Measurements from ENCODE around the gene NAA20. TPM values are rescaled to one million over a fixed set of nuclear protein-coding genes. Genes with fewer than 3 reads are reported as not detected.
A peak's percentile ranks its signal among the peaks of the same experiment; 100 is the strongest.

Gene NAA20
- total and polyA plus RNA-seq, 2 donors, result 35.8 to 105 TPM

DNA sequence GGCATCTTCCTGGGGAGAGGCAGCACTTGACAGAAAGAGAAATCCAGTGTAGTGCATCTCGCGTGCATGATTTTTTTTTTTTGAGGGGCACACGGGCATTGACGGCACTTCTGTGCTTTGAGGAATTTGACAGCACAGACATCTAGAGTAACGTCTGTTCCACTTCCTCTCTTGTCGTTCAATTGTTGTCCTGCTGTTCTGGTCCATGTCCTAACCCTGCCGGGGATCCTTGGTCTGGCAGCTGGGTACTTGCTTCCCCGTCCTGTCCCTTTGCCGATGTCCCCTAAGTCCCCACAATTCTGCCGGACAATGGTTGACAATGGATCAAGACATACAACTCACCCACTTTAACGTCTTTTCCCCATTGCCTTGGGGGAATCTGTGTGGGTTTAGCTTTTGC lies 46.0 kb upstream of the NAA20 start:
- Histone ChIP-seq H3K4me3 (ENCODE audit: low read length in 2 of 2) (no peak overlapping the region), H3K27me3 (ENCODE audit: control insufficient read depth in 2 of 2, insufficient read depth in 1 of 2, low read length in 1 of 2) (no peaks in the 10 kb centered on the region), H3K27ac (ENCODE audit: low read depth in 1 of 2, low read length in 1 of 2) (no peak overlapping the region), H3K36me3 (ENCODE audit: control insufficient read depth in 2 of 2, insufficient read depth in 2 of 2, low read length in 1 of 2) (no peaks in the 10 kb centered on the region), H3K9me3 (ENCODE audit: control insufficient read depth in 2 of 2, insufficient read depth in 1 of 2, low read length in 1 of 2) (no peaks in the 10 kb centered on the region), H3K4me1 (ENCODE audit: control insufficient read depth in 2 of 2, insufficient read depth in 2 of 2, low read length in 2 of 2) (peaks cover 0 to 9% of the 10 kb centered on the region in 2 donors)
- WGBS, result 87% methylated on average over 11 of the region's 11 CpGs
- no peak for DNase-seq (ENCODE audit: low read depth in 6 of 9, low spot score in 9 of 9)

DNA sequence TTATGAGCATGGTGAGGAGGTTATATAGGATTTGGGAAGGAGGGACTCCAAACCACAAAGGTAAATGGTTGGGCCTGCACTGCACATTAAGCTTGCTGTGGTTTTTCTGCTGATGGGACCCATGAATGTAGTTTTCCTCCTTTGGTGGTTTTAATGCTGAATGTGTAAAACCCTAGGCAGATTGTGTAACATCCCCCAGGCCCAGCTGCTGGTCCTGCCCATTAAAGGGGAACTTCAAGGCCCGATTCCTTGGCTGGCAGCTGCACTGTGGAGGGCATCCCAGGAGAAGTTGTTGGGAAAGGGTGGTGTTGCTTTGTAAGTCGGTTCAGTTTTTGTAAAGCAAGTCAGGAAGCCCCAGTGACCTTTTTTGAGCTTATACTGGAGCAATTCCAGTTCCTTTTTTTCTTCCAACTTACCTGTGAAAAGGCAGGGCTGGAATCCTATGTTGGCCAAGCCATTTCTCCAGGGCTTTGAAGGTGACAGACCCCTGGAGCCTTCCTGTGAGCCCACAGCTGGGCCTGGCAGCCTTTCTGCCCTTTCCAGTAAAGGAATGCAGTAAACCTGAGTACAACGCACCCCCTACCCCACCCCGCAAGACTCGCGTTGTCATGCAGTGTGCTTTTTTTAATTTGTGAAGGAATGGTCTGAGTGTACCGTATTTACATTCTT lies 43.1 kb upstream of the NAA20 start:
- DNase-seq (ENCODE audit: low read depth in 6 of 9, low spot score in 9 of 9), result no peak
- no peak overlapping the region for H3K4me3 ChIP-seq (ENCODE audit: low read length in 2 of 2)
- H3K36me3 ChIP-seq (ENCODE audit: control insufficient read depth in 2 of 2, insufficient read depth in 2 of 2, low read length in 1 of 2), result no peaks in the 10 kb centered on the region
- no peaks in the 10 kb centered on the region for H3K27me3 ChIP-seq (ENCODE audit: control insufficient read depth in 2 of 2, insufficient read depth in 1 of 2, low read length in 1 of 2)
- peak overlapping the region; percentile 61 to 66 for H3K27ac ChIP-seq (ENCODE audit: low read depth in 1 of 2, low read length in 1 of 2)
- WGBS, result 71% methylated on average over 7 of the region's 7 CpGs
- peaks cover 0 to 13% of the 10 kb centered on the region in 2 donors for H3K4me1 ChIP-seq (ENCODE audit: control insufficient read depth in 2 of 2, insufficient read depth in 2 of 2, low read length in 2 of 2)
- H3K9me3 ChIP-seq (ENCODE audit: control insufficient read depth in 2 of 2, insufficient read depth in 1 of 2, low read length in 1 of 2), result no peaks in the 10 kb centered on the region

DNA sequence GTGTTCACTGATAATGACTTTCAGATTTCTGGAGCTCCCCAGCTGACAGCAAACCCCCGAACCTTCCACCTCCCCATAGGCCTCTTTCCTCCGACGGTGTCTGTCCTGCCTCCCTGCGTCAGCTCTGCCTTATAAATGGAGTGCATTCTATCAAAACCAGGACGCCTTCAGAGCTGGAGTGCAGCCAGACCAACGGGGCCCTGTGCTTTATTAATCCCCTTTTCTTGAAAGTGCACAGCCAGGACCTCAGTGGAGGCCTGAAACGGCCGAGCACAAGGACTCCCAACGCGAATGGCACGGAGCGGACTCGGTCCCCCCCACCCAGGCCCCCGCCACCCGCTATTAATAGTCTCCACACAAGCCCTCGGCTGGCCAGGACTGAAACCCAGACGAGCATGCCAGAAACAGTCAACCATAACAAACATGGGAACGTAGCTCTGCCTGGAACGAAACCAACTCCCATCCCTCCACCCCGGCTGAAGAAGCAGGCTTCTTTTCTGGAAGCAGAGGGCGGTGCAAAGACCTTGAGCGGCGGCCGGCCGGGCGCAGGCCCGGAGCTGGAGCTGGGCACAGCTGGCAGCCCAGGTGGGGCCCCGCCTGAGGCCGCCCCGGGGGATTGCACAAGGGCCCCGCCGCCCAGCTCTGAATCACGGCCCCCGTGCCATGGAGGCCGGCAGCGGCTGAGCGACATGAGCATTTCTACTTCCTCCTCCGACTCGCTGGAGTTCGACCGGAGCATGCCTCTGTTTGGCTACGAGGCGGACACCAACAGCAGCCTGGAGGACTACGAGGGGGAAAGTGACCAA lies 42.3 kb upstream of the NAA20 start:
- no peaks in the 10 kb centered on the region for H3K9me3 ChIP-seq (ENCODE audit: control insufficient read depth in 2 of 2, insufficient read depth in 1 of 2, low read length in 1 of 2)
- H3K36me3 ChIP-seq (ENCODE audit: control insufficient read depth in 2 of 2, insufficient read depth in 2 of 2, low read length in 1 of 2), result no peaks in the 10 kb centered on the region
- peak overlapping the region; percentile 61 to 66 for H3K27ac ChIP-seq (ENCODE audit: low read depth in 1 of 2, low read length in 1 of 2)
- DNase-seq (ENCODE audit: low read depth in 6 of 9, low spot score in 9 of 9), result no peak
- 89% methylated on average over 44 of the region's 44 CpGs for WGBS
- peak overlapping the region in 1 of 2 donors; percentile 3 for H3K4me3 ChIP-seq (ENCODE audit: low read length in 2 of 2)
- peaks cover 0 to 13% of the 10 kb centered on the region in 2 donors for H3K4me1 ChIP-seq (ENCODE audit: control insufficient read depth in 2 of 2, insufficient read depth in 2 of 2, low read length in 2 of 2)
- no peaks in the 10 kb centered on the region for H3K27me3 ChIP-seq (ENCODE audit: control insufficient read depth in 2 of 2, insufficient read depth in 1 of 2, low read length in 1 of 2)

DNA sequence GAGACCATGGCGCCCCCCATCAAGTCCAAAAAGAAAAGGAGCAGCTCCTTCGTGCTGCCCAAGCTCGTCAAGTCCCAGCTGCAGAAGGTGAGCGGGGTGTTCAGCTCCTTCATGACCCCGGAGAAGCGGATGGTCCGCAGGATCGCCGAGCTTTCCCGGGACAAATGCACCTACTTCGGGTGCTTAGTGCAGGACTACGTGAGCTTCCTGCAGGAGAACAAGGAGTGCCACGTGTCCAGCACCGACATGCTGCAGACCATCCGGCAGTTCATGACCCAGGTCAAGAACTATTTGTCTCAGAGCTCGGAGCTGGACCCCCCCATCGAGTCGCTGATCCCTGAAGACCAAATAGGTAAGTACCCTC lies 41.7 kb upstream of the NAA20 start:
- 92% methylated on average over 18 of the region's 18 CpGs for WGBS
- no peak for DNase-seq (ENCODE audit: low read depth in 6 of 9, low spot score in 9 of 9)
- Histone ChIP-seq H3K27me3 (ENCODE audit: control insufficient read depth in 2 of 2, insufficient read depth in 1 of 2, low read length in 1 of 2) (no peaks in the 10 kb centered on the region), H3K27ac (ENCODE audit: low read depth in 1 of 2, low read length in 1 of 2) (peak overlapping the region in 1 of 2 donors; percentile 3), H3K9me3 (ENCODE audit: control insufficient read depth in 2 of 2, insufficient read depth in 1 of 2, low read length in 1 of 2) (no peaks in the 10 kb centered on the region), H3K4me1 (ENCODE audit: control insufficient read depth in 2 of 2, insufficient read depth in 2 of 2, low read length in 2 of 2) (peaks cover 0 to 13% of the 10 kb centered on the region in 2 donors), H3K4me3 (ENCODE audit: low read length in 2 of 2) (peak overlapping the region; percentile 3 to 13), H3K36me3 (ENCODE audit: control insufficient read depth in 2 of 2, insufficient read depth in 2 of 2, low read length in 1 of 2) (no peaks in the 10 kb centered on the region)

DNA sequence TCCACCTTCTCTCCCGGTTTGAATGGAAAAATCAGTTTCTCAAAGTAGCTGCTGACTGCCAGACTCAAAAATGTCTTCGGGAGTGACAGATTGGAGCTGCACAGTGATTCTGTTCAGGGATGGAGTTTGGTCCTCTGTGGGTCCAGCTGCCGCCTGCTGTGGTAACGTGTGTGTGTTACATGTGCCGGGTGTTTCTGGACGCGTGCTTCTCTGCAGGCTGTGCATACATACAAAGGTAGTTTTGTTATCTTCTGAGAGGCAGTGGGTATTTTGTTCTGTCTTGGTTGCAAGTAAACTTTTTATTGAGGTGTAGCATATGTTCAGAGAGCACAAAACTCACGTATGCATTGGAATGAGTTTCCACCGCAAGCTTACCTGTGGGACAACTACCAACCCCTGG lies 41.3 kb upstream of the NAA20 start:
- Histone ChIP-seq H3K4me3 (ENCODE audit: low read length in 2 of 2) (peak overlapping the region; percentile 3 to 13), H3K36me3 (ENCODE audit: control insufficient read depth in 2 of 2, insufficient read depth in 2 of 2, low read length in 1 of 2) (no peaks in the 10 kb centered on the region), H3K27me3 (ENCODE audit: control insufficient read depth in 2 of 2, insufficient read depth in 1 of 2, low read length in 1 of 2) (no peaks in the 10 kb centered on the region), H3K9me3 (ENCODE audit: control insufficient read depth in 2 of 2, insufficient read depth in 1 of 2, low read length in 1 of 2) (no peaks in the 10 kb centered on the region), H3K27ac (ENCODE audit: low read depth in 1 of 2, low read length in 1 of 2) (no peak overlapping the region), H3K4me1 (ENCODE audit: control insufficient read depth in 2 of 2, insufficient read depth in 2 of 2, low read length in 2 of 2) (peaks cover 0 to 13% of the 10 kb centered on the region in 2 donors)
- WGBS, result 94% methylated on average over 9 of the region's 9 CpGs
- no peak for DNase-seq (ENCODE audit: low read depth in 6 of 9, low spot score in 9 of 9)

DNA sequence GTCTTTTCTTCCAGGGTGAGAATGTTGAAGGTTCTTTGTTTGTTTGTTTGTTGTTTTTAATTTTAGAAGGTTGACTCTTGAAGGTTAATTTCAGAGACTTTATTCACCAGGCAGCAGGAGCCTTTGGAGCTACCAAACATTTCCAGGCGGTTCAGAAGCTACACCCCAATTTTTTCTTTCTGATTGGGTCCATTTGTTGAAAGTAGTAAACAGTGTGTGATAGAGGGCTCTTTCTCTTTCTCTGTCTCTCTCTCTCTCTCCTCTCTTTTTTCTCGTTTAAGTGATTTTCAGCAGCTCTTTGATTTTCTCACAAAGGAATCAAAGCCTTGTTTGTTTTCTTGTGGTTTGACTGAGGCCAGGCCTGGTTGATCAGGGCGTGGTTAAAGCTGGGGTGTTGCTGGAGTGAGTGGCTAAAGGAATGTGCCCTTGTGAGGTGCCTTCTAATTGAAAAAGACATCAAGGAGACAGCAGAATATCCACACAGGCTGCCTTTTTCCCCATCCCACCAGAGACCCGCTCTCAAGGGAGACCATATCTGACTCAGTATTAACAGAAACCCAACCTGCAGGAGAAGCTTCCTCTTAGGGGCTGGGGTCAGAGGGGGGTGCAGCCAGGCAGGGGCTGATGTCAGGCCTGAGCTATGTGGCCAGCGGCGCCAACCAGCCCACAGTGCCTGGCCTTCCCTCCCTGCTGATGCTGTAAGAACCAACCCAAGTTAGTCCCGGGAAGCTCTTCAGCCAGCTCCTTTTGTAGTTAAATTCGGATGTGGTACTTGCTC lies 40.4 kb upstream of the NAA20 start:
- WGBS, result 71% methylated on average over 8 of the region's 8 CpGs
- Histone ChIP-seq H3K4me3 (ENCODE audit: low read length in 2 of 2) (no peak overlapping the region), H3K27ac (ENCODE audit: low read depth in 1 of 2, low read length in 1 of 2) (no peak overlapping the region), H3K9me3 (ENCODE audit: control insufficient read depth in 2 of 2, insufficient read depth in 1 of 2, low read length in 1 of 2) (no peaks in the 10 kb centered on the region), H3K27me3 (ENCODE audit: control insufficient read depth in 2 of 2, insufficient read depth in 1 of 2, low read length in 1 of 2) (no peaks in the 10 kb centered on the region), H3K4me1 (ENCODE audit: control insufficient read depth in 2 of 2, insufficient read depth in 2 of 2, low read length in 2 of 2) (peaks cover 0 to 13% of the 10 kb centered on the region in 2 donors), H3K36me3 (ENCODE audit: control insufficient read depth in 2 of 2, insufficient read depth in 2 of 2, low read length in 1 of 2) (no peaks in the 10 kb centered on the region)
- DNase-seq (ENCODE audit: low read depth in 6 of 9, low spot score in 9 of 9), result peak in 1 of 9 donors; percentile 23

DNA sequence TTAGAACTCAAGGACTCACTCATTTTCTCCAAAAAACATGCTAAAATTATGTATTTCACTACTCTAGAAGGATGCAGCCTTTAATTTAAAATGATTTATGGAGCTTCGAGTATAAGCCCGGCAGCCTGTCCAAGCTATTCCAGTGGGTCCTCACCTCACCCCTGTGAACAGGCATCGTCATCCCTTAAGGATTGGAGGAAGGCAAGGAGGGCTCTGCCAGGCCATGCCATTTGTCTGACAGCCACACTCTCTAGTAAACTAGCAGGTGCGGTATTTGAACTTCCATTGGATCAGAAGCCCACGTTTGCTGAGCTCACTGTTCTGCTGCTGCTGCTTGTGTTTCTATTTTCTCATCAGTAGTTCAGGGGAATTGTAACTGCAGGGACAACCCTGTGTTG lies 39.8 kb upstream of the NAA20 start:
- Histone ChIP-seq H3K36me3 (ENCODE audit: control insufficient read depth in 2 of 2, insufficient read depth in 2 of 2, low read length in 1 of 2) (no peaks in the 10 kb centered on the region), H3K27ac (ENCODE audit: low read depth in 1 of 2, low read length in 1 of 2) (no peak overlapping the region), H3K27me3 (ENCODE audit: control insufficient read depth in 2 of 2, insufficient read depth in 1 of 2, low read length in 1 of 2) (no peaks in the 10 kb centered on the region), H3K4me1 (ENCODE audit: control insufficient read depth in 2 of 2, insufficient read depth in 2 of 2, low read length in 2 of 2) (peaks cover 0 to 13% of the 10 kb centered on the region in 2 donors), H3K4me3 (ENCODE audit: low read length in 2 of 2) (no peak overlapping the region), H3K9me3 (ENCODE audit: control insufficient read depth in 2 of 2, insufficient read depth in 1 of 2, low read length in 1 of 2) (no peaks in the 10 kb centered on the region)
- 92% methylated on average over 5 of the region's 5 CpGs for WGBS
- DNase-seq (ENCODE audit: low read depth in 6 of 9, low spot score in 9 of 9), result no peak

DNA sequence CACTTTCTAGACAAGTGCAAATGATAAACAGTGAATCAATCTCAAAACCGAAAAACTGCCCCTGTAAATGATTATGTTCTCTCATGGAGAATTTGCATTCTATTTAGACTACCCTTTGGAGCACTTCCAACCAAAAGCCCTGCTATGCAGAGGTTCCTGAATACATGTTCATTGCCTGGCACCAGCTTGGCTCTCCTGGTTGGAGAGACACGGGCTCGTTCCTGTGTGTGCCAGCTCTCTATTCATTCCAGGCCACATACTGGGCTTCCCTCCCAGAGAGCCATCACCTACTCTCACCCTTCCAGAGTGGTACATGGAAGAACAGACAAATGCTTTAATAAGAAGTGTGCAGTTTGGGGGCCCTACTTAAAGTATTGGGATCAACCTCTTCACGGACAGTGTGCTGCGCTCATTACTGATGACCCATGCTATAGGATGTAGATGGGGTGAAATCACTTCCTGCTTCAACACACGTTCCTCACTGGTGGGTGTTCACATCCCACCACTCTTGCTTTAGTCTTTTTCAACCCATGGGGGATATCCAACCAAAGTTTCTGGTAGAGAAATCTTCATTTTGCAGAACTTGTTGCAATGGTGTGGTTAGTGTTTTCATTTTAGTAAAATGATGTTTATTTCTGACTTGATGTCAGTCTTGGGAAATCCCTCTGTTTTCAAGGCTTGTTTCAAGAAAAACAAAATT lies 38.5 kb upstream of the NAA20 start:
- peaks cover 0 to 13% of the 10 kb centered on the region in 2 donors for H3K4me1 ChIP-seq (ENCODE audit: control insufficient read depth in 2 of 2, insufficient read depth in 2 of 2, low read length in 2 of 2)
- H3K27ac ChIP-seq (ENCODE audit: low read depth in 1 of 2, low read length in 1 of 2), result no peak overlapping the region
- H3K4me3 ChIP-seq (ENCODE audit: low read length in 2 of 2), result no peak overlapping the region

More for the DNA sequence above, 38.5 kb upstream of the NAA20 start:
- no peak for DNase-seq (ENCODE audit: low read depth in 6 of 9, low spot score in 9 of 9)
- H3K9me3 ChIP-seq (ENCODE audit: control insufficient read depth in 2 of 2, insufficient read depth in 1 of 2, low read length in 1 of 2), result no peaks in the 10 kb centered on the region
- H3K27me3 ChIP-seq (ENCODE audit: control insufficient read depth in 2 of 2, insufficient read depth in 1 of 2, low read length in 1 of 2), result no peaks in the 10 kb centered on the region
- H3K36me3 ChIP-seq (ENCODE audit: control insufficient read depth in 2 of 2, insufficient read depth in 2 of 2, low read length in 1 of 2), result no peaks in the 10 kb centered on the region
- 93% methylated on average over 6 of the region's 6 CpGs for WGBS

Data from thymus (tissue), 11 donors.